ENCODE measurements around the gene CARMIL1. TPM values are rescaled to one million over a fixed set of nuclear protein-coding genes. Genes with fewer than 3 reads are reported as not detected.

Gene CARMIL1
- total RNA-seq, 3 donors from 2014 or later, result 23.6 to 53.0 (median 33.5) TPM

DNA sequence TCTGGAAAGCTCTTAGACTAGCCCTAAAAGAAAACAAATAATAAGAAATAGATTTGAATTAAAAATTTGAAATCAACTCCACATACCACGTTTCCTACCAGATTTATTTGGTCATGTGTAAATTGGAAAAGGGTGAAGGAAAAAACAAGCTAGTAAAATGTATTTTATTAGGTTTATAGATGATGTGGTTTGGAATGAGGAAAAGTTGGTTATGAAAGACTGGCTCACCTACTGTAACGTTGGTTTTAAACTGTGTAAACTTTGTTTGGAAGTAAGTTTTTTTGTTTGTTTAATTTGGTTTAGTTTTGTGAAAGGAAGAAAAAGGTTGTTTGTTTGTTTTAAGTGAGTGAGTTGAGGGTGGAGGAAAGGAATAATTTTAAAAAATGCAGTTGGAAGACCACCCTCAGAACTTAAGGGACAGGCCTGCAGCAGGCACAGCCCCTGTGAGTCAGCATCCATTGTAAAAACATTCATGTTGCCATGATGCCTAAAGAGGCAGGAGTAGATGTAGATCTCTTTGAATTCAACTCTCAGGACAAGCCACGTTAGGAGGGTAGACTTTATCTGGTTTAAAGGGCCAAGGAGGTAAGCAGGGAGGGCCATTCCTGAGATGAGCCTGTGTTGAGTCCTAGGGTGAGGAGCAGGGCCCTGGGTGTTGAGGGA, 279.1 kb downstream of the CARMIL1 start:
- intact Hi-C loops (cut with DNase I; ENCODE audit: low total_unique reads), result no loop called here
- TF ChIP-seq POLR2A (IDR thresholded peaks at IDR 0.05), result no peak
- TF ChIP-seq POLR2AphosphoS5 (IDR thresholded peaks at IDR 0.05), result no peak
- TF ChIP-seq, protein P1, sequence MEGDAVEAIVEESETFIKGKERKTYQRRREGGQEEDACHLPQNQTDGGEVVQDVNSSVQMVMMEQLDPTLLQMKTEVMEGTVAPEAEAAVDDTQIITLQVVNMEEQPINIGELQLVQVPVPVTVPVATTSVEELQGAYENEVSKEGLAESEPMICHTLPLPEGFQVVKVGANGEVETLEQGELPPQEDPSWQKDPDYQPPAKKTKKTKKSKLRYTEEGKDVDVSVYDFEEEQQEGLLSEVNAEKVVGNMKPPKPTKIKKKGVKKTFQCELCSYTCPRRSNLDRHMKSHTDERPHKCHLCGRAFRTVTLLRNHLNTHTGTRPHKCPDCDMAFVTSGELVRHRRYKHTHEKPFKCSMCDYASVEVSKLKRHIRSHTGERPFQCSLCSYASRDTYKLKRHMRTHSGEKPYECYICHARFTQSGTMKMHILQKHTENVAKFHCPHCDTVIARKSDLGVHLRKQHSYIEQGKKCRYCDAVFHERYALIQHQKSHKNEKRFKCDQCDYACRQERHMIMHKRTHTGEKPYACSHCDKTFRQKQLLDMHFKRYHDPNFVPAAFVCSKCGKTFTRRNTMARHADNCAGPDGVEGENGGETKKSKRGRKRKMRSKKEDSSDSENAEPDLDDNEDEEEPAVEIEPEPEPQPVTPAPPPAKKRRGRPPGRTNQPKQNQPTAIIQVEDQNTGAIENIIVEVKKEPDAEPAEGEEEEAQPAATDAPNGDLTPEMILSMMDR (IDR thresholded peaks at IDR 0.05), result no peak
- Histone ChIP-seq H3K36me3 (no peaks in the 10 kb centered on the region), H3K27me3 (no peaks in the 10 kb centered on the region), H3K4me1 (no peaks in the 10 kb centered on the region), H3K27ac (no peak overlapping the region), H3K9me3 (no peaks in the 10 kb centered on the region), H3K4me3 (no peak overlapping the region)
- no peak for DNase-seq (ENCODE audit: low spot score in 2 of 2)

DNA sequence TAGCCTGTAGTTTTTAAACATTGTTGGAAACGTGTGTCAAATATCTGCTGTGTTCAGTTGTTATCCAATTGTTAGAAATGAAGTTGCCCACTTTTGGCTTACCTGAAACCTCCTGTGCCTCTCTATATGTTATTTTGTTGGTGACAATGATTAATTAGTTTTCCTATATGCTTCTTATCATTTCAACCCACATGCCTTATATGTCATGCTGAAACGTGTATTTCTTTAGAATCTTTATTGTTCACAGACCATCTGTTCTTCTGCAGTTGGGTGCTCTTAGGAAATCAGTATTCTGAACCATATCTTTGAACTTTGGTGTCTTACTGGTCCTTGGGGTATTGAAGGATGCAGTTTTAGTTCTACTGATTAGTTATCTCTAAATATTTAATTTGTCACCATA, 281.7 kb downstream of the CARMIL1 start:
- H3K4me1 ChIP-seq, result no peaks in the 10 kb centered on the region
- no peak overlapping the region for H3K27ac ChIP-seq
- no peak overlapping the region for H3K4me3 ChIP-seq
- TF ChIP-seq POLR2AphosphoS5 (IDR thresholded peaks at IDR 0.05), result no peak
- TF ChIP-seq POLR2A (IDR thresholded peaks at IDR 0.05), result no peak
- TF ChIP-seq, protein P1 (IDR thresholded peaks at IDR 0.05), result no peak
- H3K36me3 ChIP-seq, result no peaks in the 10 kb centered on the region
- no peak for DNase-seq (ENCODE audit: low spot score in 2 of 2)
- no peaks in the 10 kb centered on the region for H3K27me3 ChIP-seq
- intact Hi-C loops (cut with DNase I; ENCODE audit: low total_unique reads), result no loop called here
- no peaks in the 10 kb centered on the region for H3K9me3 ChIP-seq

DNA sequence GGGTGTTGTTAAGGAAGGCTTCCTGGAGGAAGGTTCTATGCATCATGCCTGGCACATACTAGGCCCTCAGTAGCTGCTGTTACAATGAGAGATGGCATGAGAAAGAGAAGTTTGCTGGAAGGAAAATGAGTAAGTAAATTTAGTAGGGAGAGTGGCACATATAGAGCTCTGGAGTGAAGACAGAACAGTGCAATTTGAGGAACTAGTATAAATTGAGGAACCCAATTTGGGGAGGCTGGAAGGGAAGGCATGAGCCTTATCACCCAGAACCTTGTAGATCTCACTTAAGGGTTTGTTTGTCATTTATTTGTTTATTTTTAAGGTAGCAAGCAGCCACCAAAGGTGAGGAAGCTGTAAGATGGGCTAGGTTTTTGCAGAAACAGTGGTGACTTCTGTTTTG, 285.8 kb downstream of the CARMIL1 start:
- TF ChIP-seq POLR2AphosphoS5 (IDR thresholded peaks at IDR 0.05) (no peak), POLR2A (IDR thresholded peaks at IDR 0.05) (no peak)
- TF ChIP-seq, protein P1 (IDR thresholded peaks at IDR 0.05), result no peak
- intact Hi-C loops (cut with DNase I; ENCODE audit: low total_unique reads), result no loop called here
- no peak overlapping the region for H3K4me3 ChIP-seq
- no peak for DNase-seq (ENCODE audit: low spot score in 2 of 2)
- no peaks in the 10 kb centered on the region for H3K4me1 ChIP-seq
- peaks cover 5% of the 10 kb centered on the region for H3K36me3 ChIP-seq
- no peak overlapping the region for H3K27ac ChIP-seq
- no peaks in the 10 kb centered on the region for H3K27me3 ChIP-seq
- H3K9me3 ChIP-seq, result no peaks in the 10 kb centered on the region

DNA sequence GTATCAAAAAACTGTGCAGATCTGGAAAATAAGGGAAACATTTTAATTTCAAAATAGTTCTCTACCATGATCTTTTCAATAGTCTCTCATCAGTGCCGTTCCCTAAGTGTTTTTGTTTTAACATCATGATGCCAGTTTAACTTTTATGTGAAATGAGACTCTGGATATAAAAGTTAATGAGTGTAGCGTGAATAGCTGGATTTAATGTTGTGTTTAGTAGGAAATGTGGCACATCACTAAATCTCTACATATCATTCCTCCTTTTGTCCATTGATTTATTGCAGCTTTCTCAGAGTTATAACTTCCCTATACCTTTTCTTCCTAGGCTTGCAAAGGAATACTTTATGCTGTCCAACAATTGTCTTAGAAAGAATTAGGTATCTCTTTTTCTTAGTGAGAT, 291.4 kb downstream of the CARMIL1 start:
- H3K36me3 ChIP-seq, result peaks cover 5% of the 10 kb centered on the region
- H3K4me1 ChIP-seq, result no peaks in the 10 kb centered on the region
- no peak overlapping the region for H3K27ac ChIP-seq
- H3K9me3 ChIP-seq, result no peaks in the 10 kb centered on the region
- no peak for TF ChIP-seq POLR2AphosphoS5 (IDR thresholded peaks at IDR 0.05)
- TF ChIP-seq, protein P1 (IDR thresholded peaks at IDR 0.05), result no peak
- TF ChIP-seq POLR2A (IDR thresholded peaks at IDR 0.05), result no peak
- intact Hi-C loops (cut with DNase I; ENCODE audit: low total_unique reads), result no loop called here
- no peak overlapping the region for H3K4me3 ChIP-seq
- no peaks in the 10 kb centered on the region for H3K27me3 ChIP-seq
- no peak for DNase-seq (ENCODE audit: low spot score in 2 of 2)

DNA sequence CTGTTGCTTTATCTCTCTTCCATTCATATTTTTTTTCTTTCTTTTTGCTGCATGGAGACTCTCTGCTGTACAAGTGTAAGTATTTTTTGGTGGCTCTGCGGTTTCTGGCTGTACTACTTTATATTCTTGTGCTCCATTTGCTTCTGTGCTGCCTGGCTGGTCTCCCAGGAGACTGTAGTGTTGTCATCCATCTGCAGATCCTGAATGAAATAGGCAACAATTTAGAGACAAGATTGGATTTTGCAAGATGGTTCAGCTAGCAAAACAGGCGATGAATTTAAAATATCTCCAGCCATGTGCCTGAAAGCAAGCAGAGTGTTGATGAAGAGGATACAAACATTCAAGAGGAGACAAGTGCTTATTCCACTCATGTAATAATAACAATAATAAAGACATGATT, 297.7 kb downstream of the CARMIL1 start:
- Histone ChIP-seq H3K36me3 (no peaks in the 10 kb centered on the region), H3K27ac (no peak overlapping the region), H3K4me1 (no peaks in the 10 kb centered on the region), H3K9me3 (no peaks in the 10 kb centered on the region), H3K4me3 (no peak overlapping the region), H3K27me3 (no peaks in the 10 kb centered on the region)
- no peak for DNase-seq (ENCODE audit: low spot score in 2 of 2)
- no peak for TF ChIP-seq POLR2AphosphoS5 (IDR thresholded peaks at IDR 0.05)
- TF ChIP-seq POLR2A (IDR thresholded peaks at IDR 0.05), result no peak
- TF ChIP-seq, protein P1 (IDR thresholded peaks at IDR 0.05), result no peak
- intact Hi-C loops (cut with DNase I; ENCODE audit: low total_unique reads), result no loop called here

Data from breast epithelium (tissue), 4 donors.